Esophagus squamous epithelium (tissue), 4 donors: ENCODE data around the gene SLC35F3.

Experiments
- CTCF ChIP-seq, 6 experiments: fragments of 450-650 bp in 4 of 6; fragments of 200-600 bp in 2 of 6; sonication (generic) in 2 of 6; IDR thresholded peaks; one replicate each; pipeline ENCODE4 v1.5.1; 2016 to 2019; ENCODE audit warnings: antibody characterized with exemption in 6 of 6, mild to moderate bottlenecking in 4 of 6, moderate library complexity in 4 of 6
- POLR2A ChIP-seq, 4 donors: fragments of 450-650 bp; IDR thresholded peaks; one replicate each; pipeline ENCODE4 v1.6.1; 2017; ENCODE audit warnings: antibody characterized with exemption in 4 of 4, mild to moderate bottlenecking in 4 of 4, moderate library complexity in 3 of 4

GRCh38 chr1:234240680-234241079 lies 336.2 kb downstream of the SLC35F3 start:
- TF ChIP-seq CTCF (IDR thresholded peaks at IDR 0.05) = no peak
- no peak for TF ChIP-seq POLR2A (IDR thresholded peaks at IDR 0.05)
